Erythroblast (primary cell): ENCODE results near the gene PHOX2A.
"Not testable (repeated sequence)": the region's sequence is repeated elsewhere in the genome, so short reads cannot be mapped to it uniquely, and the experiment has no call there.

Source experiments
- DNase-seq, 2 experiments: peaks; one replicate each; lab custom pipeline; 2025; lab: John Stamatoyannopoulos, UW
- GATA1 ChIP-seq: IDR thresholded peaks from 2 replicates; pipeline ENCODE4 v1.6.1; 2011; ENCODE audit warnings: low read depth, mild to moderate bottlenecking, control low read depth, low read length, moderate library complexity
- POLR2A ChIP-seq: IDR thresholded peaks from 2 replicates; pipeline ENCODE4 v1.6.1; 2011; ENCODE audit warnings: mild to moderate bottlenecking, low read length

Gene PHOX2A

DNA sequence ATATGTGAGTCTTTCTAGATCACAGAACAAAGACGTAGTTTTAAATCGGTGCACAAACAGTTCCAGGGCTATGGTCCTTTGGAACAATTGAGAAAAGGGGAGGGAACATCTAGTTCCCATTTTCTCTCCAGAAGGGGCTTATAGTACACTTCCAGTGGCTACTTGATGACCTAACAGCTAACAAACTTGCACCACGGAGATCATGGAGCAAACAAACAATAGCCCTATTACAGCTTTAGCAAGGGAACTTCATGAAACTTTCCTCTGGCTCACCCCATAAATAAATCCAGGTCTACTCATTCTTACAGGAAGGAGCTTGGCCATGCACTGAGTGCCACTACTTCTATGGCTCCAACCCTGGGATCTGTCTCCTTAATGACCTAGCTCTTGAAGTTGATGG lies 35.7 kb downstream of the PHOX2A start:
- TF ChIP-seq POLR2A (no peak), GATA1 (no peak)
- no peak for DNase-seq

GRCh38 chr11:72206794-72207193 lies 37.2 kb downstream of the PHOX2A start:
- not testable (repeated sequence) for DNase-seq

- TF ChIP-seq POLR2A (no peak), GATA1 (no peak)
Observed at GRCh38 chr11:72204886-72205285, 39.1 kb downstream of the PHOX2A start.

DNA sequence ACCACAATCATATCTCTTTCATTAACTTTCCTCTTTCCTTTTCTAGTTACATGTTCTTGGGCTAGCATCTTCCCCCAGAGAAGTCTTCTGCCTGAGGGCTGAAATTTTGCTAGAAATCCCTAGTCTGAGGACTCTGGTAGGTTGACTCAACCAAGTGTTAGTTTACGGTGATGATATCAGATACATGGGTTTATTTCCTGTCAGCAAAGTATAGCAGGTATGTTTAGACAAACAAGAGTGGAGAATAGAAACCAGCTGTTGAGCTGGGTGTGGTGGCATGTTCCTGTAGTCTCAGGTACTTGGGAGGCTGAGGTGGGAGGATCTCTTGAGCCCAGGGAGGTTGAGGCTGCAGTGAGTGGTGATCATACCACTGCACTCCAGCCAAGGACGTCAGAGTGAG lies 40.8 kb downstream of the PHOX2A start:
- TF ChIP-seq GATA1 (no peak), POLR2A (no peak)
- no peak for DNase-seq

More at GRCh38 chr11:72204886-72205285, 39.1 kb downstream of the PHOX2A start:
- DNase-seq: no peak

GRCh38 chr11:72202571-72202970 lies 41.4 kb downstream of the PHOX2A start:
- TF ChIP-seq GATA1 (no peak), POLR2A (no peak)
- no peak for DNase-seq

DNA sequence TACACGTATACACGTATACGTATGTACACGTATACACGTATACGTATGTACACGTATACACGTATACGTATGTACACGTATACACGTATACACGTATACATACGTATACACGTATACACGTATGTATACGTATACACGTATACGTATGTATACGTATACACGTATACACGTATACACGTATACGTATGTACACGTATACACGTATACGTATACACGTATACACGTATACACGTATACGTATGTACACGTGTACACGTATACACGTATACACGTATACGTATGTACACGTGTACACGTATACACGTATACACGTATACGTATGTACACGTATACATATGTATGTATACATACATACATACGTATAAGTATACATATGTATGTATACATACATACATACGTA lies 42.5 kb downstream of the PHOX2A start:
- DNase-seq: not testable (repeated sequence)

DNA sequence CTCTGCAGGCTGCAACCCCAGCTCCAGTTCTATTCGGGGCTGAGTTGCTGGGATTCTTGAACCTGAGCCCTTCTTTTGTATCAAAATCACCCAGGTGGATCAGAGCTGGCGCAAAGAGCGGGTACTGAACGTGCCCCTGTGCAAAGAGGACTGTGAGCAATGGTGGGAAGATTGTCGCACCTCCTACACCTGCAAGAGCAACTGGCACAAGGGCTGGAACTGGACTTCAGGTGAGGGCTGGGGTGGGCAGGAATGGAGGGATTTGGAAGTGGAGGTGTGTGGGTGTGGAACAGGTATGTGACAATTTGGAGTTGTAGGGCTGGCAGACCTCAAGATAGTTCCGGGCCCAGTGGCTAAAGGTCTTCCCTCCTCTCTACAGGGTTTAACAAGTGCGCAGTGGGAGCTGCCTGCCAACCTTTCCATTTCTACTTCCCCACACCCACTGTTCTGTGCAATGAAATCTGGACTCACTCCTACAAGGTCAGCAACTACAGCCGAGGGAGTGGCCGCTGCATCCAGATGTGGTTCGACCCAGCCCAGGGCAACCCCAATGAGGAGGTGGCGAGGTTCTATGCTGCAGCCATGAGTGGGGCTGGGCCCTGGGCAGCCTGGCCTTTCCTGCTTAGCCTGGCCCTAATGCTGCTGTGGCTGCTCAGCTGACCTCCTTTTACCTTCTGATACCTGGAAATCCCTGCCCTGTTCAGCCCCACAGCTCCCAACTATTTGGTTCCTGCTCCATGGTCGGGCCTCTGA lies 48.3 kb downstream of the PHOX2A start:
- TF ChIP-seq POLR2A (no peak), GATA1 (no peak)
- no peak for DNase-seq

DNA sequence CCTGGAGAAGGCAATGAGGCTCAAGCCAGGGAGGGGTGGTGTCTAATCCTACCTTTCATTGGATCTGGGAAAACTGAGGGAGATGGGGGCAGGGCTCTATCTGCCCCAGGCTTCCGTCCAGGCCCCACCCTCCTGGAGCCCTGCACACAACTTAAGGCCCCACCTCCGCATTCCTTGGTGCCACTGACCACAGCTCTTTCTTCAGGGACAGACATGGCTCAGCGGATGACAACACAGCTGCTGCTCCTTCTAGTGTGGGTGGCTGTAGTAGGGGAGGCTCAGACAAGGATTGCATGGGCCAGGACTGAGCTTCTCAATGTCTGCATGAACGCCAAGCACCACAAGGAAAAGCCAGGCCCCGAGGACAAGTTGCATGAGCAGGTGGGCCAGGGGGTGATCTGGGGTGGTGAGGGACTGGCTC lies 52.0 kb downstream of the PHOX2A start, which contains the start of gene FOLR1:
Gene FOLR1 (plus strand): TSS at position 180 of the 421 bp plus-strand sequence. CDS start 34 bp downstream, at position 214.
- DNase-seq: no peak
- TF ChIP-seq GATA1 (no peak), POLR2A (no peak)

DNA sequence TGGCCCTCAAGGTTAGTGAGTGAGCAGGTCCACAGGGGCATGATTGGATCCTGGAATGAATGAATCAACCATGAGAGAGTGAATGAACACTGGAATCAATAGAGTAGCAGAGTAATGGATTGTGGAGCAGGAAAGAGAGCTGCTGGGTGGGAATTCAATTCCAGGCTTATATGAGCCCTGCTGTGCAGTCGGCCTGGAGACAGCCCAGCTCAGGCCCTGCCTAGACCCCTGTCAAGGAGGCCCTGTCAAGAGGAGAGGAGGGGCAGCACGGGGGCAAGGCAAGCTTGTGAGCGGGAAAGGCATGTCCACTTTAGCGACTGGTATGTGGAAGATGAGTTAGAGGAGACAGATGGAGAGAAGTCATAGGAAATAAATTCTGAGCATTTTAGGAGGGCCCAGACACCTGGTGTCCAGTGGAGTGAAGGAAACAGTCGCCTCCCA lies 53.3 kb downstream of the PHOX2A start:
- TF ChIP-seq POLR2A: no peak
- no peak for TF ChIP-seq GATA1
- DNase-seq: no peak

DNA sequence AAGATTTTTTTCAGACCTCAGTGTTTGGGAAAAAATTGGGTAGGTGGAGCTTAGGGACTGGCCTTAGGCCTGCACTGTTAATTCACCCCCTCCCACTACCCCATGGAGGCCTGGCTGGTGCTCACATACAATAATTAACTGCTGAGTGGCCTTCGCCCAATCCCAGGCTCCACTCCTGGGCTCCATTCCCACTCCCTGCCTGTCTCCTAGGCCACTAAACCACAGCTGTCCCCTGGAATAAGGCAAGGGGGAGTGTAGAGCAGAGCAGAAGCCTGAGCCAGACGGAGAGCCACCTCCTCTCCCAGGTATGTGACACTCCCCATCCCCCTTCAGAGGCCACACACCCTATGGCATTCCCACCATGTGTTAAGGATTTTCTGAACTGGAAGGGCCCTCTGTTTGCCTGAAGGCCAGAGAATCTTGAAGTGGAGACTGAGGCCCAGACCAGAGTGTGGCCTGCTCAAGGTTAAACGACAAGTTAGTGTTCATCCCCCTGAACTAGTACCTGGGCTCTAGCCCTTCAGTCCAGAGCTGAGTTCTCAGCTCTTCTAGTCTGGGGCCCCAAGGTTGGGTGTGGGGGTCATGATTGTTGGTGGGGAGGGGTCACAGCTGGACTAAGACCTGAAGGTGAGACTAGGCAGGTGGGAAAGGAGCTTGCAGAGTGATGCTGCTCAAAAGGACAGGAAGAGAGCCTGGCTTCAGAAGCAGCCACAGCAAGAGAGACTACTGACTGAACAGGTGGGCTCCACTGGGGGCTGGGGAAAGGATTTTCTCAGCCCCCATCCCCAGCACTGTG lies 54.3 kb downstream of the PHOX2A start:
- TF ChIP-seq POLR2A: no peak
- DNase-seq: no peak
